K562 (cell line): ENCODE results near the gene FSTL4. TPM values are rescaled to one million over a fixed set of nuclear protein-coding genes. Genes with fewer than 3 reads are reported as not detected.

ENCODE experiments used
- ARID1B ChIP-seq: fragments of 450-650 bp; IDR thresholded peaks from 2 replicates; pipeline ENCODE4 v1.6.1; 2016; ENCODE audit warnings: antibody characterized with exemption, mild to moderate bottlenecking, inconsistent platforms
- CCNT2 ChIP-seq: IDR thresholded peaks from 2 replicates; pipeline ENCODE4 v1.6.1; 2011; ENCODE audit warnings: borderline replicate concordance, low read depth, mild to moderate bottlenecking, moderate library complexity, mixed read lengths, low read length; ENCODE audit not compliant: insufficient read length; ENCODE audit errors: extremely low read depth
- DDX20 ChIP-seq: fragments of 450-650 bp; IDR thresholded peaks from 2 replicates; pipeline ENCODE4 v1.6.1; 2016; ENCODE audit warnings: missing genetic modification characterization, low read depth, mild to moderate bottlenecking, missing compliant biosample characterization, moderate library complexity
- ERF ChIP-seq: fragments of 450-650 bp; formaldehyde crosslinking; IDR thresholded peaks from 2 replicates; pipeline ENCODE4 v1.4.0; 2020; ENCODE audit warnings: mild to moderate bottlenecking, mixed read lengths
- EWSR1 ChIP-seq: fragments of 450-650 bp; IDR thresholded peaks from 2 replicates; pipeline ENCODE4 v1.6.1; 2018; ENCODE audit warnings: borderline replicate concordance, mild to moderate bottlenecking, low read depth, moderate library complexity; ENCODE audit not compliant: partially characterized antibody
- FOSL1 ChIP-seq: fragments of 200-800 bp; sonication (Bioruptor generic); conservative IDR thresholded peaks from 2 replicates; pipeline ENCODE4 v1.6.1; 2016; ENCODE audit warnings: missing genetic modification characterization, missing compliant biosample characterization
- MEF2D ChIP-seq: conservative IDR thresholded peaks from 2 replicates; pipeline ENCODE4 v1.6.1; 2016; ENCODE audit warnings: low read depth, missing genetic modification characterization, missing compliant biosample characterization
- PHB2 ChIP-seq: fragments of 450-650 bp; IDR thresholded peaks from 2 replicates; pipeline ENCODE4 v1.6.1; 2017; ENCODE audit warnings: low read depth
- POLR2AphosphoS2 ChIP-seq: IDR thresholded peaks from 2 replicates; pipeline ENCODE4 v1.6.1; 2012; ENCODE audit warnings: low read length, improper control_type of control experiment
- SPI1 ChIP-seq: IDR thresholded peaks from 2 replicates; pipeline ENCODE4 v1.6.1; 2011; ENCODE audit warnings: low read depth, low read length, control low read depth, borderline replicate concordance
- ZBTB1 ChIP-seq: sonication (generic); formaldehyde crosslinking; IDR thresholded peaks from 2 replicates; pipeline ENCODE4 v1.8.1; 2023; ENCODE audit warnings: missing genetic modification reagents, low read depth, mild to moderate bottlenecking, borderline replicate concordance
- ZKSCAN3 ChIP-seq: fragments of 250-450 bp; sonication (Bioruptor Pico); IDR thresholded peaks from 2 replicates; pipeline ENCODE4 v1.4.0; 2020
- ZNF785 ChIP-seq: fragments of 250-450 bp; sonication (Bioruptor Pico); IDR thresholded peaks from 2 replicates; pipeline ENCODE4 v1.4.0; 2020; ENCODE audit warnings: mild to moderate bottlenecking
- ZNF79 ChIP-seq: fragments of 250-450 bp; sonication (Bioruptor Pico); IDR thresholded peaks from 2 replicates; pipeline ENCODE4 v1.4.0; 2020; ENCODE audit warnings: low read depth, mild to moderate bottlenecking, moderate library complexity
- polyA plus RNA-seq, 8 experiments: library from polyadenylated mRNA; depleted of rRNA in 4 of 8; stranded (reverse) in 5 of 8; unstranded in 3 of 8; fragments of >200 nt; fragmentation: Nextera tagmentation in 2 of 8; fragmentation: Illumina TruSeq in 1 of 8; extraction: Ambion mirVana in 2 of 8; extraction: Trizol in 1 of 8; gene quantifications; 2 replicates each; pipeline versions ENCODE4 v1.2.1 to v1.2.3, GENCODE V29; 2011 to 2014; ENCODE audit warnings: inconsistent platforms in 1 of 8, missing spikeins in 1 of 8
- total RNA-seq, 7 experiments: library from RNA; depleted of rRNA in 6 of 7; stranded (reverse); fragments of >200 nt in 6 of 7; fragmentation: Illumina TruSeq in 2 of 7; extraction: Trizol in 2 of 7; gene quantifications; 2 replicates each; pipeline versions ENCODE4 v1.2.1 to v1.2.3, GENCODE V29; 2011 to 2021; ENCODE audit warnings: low replicate concordance in 1 of 7
- TF ChIP-seq, protein P1 (sequence below): fragments of 450-650 bp; formaldehyde crosslinking; IDR thresholded peaks from 2 replicates; pipeline ENCODE4 v1.4.0; 2020; ENCODE audit warnings: mild to moderate bottlenecking, mixed read lengths
- TF ChIP-seq, protein P2 (sequence below): fragments of 450-650 bp; formaldehyde crosslinking; IDR thresholded peaks from 2 replicates; pipeline ENCODE4 v1.4.0; 2022; ENCODE audit warnings: missing genetic modification characterization
- TF ChIP-seq, protein P3 (sequence below): fragments of 450-650 bp; IDR thresholded peaks from 2 replicates; pipeline ENCODE4 v1.6.1; 2018; ENCODE audit not compliant: partially characterized antibody
- TF ChIP-seq, protein P4 (sequence below): fragments of 250-450 bp; sonication (Bioruptor Pico); IDR thresholded peaks from 2 replicates; pipeline ENCODE4 v1.5.1; 2021; ENCODE audit warnings: mild to moderate bottlenecking

Gene FSTL4
- total and polyA plus RNA-seq, 9 of the 15 experiments (the other 6 are each of a cell fraction or from before 2014, with no cell fraction given): 0.08 to 0.18 (median 0.10) TPM; not detected in 5

DNA sequence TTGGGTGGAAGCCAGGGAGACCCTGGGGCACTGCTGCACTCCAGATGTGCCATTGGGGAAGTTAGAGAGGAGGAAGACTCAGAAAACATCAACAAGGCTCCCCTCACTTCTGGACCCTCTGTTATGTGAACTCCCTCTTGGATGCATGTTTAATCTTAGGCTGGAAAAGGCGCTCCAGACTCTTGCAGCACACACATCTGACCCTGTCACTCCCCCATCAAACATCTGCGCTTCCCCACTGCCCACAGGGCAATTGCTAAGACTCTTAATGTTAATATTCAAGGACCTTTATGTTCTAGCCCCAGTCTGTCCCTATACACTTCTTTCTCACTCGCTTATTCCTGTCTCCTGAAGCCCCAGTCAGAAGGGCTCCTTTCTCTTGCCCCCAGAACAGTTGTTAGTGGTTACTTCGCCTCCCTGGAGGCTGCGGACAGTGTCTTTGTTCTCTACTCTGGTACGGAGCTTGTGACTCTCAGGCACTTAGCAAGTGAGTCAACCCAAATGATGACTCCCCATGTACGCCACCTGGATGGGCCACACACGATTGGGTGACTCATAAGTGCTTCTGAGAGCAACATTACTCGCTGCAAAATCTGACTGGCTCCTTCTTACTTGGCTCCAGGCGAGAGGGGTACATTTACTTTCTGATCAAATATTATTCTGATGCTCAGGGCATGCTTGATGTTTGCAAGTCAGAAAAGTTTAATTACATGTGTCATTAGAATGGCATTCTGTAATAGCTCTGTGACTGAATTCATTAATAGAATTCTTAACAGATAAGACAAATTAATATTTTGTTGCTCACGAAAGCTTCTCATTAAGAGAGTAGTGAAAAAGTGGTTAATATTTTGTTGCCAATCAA, 366.9 kb downstream of the FSTL4 start (continued):
- TF ChIP-seq, protein P1, sequence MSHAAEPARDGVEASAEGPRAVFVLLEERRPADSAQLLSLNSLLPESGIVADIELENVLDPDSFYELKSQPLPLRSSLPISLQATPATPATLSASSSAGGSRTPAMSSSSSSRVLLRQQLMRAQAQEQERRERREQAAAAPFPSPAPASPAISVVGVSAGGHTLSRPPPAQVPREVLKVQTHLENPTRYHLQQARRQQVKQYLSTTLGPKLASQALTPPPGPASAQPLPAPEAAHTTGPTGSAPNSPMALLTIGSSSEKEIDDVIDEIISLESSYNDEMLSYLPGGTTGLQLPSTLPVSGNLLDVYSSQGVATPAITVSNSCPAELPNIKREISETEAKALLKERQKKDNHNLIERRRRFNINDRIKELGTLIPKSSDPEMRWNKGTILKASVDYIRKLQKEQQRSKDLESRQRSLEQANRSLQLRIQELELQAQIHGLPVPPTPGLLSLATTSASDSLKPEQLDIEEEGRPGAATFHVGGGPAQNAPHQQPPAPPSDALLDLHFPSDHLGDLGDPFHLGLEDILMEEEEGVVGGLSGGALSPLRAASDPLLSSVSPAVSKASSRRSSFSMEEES (CRISPR knock-in tag): no peak
- TF ChIP-seq, protein P2, sequence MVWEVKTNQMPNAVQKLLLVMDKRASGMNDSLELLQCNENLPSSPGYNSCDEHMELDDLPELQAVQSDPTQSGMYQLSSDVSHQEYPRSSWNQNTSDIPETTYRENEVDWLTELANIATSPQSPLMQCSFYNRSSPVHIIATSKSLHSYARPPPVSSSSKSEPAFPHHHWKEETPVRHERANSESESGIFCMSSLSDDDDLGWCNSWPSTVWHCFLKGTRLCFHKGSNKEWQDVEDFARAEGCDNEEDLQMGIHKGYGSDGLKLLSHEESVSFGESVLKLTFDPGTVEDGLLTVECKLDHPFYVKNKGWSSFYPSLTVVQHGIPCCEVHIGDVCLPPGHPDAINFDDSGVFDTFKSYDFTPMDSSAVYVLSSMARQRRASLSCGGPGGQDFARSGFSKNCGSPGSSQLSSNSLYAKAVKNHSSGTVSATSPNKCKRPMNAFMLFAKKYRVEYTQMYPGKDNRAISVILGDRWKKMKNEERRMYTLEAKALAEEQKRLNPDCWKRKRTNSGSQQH (CRISPR knock-in tag): no peak
- TF ChIP-seq PHB2 (no peak), ZNF79 (CRISPR knock-in tag) (no peak), CCNT2 (no peak), ARID1B (peak; percentile 79), DDX20 (no peak), ZKSCAN3 (CRISPR knock-in tag) (no peak), ZNF785 (CRISPR knock-in tag) (no peak), EWSR1 (no peak), FOSL1 (tag) (peak; percentile 98), MEF2D (no peak), ZBTB1 (no peak), ERF (CRISPR knock-in tag) (no peak), SPI1 (no peak), POLR2AphosphoS2 (no peak)
- TF ChIP-seq, protein P3, sequence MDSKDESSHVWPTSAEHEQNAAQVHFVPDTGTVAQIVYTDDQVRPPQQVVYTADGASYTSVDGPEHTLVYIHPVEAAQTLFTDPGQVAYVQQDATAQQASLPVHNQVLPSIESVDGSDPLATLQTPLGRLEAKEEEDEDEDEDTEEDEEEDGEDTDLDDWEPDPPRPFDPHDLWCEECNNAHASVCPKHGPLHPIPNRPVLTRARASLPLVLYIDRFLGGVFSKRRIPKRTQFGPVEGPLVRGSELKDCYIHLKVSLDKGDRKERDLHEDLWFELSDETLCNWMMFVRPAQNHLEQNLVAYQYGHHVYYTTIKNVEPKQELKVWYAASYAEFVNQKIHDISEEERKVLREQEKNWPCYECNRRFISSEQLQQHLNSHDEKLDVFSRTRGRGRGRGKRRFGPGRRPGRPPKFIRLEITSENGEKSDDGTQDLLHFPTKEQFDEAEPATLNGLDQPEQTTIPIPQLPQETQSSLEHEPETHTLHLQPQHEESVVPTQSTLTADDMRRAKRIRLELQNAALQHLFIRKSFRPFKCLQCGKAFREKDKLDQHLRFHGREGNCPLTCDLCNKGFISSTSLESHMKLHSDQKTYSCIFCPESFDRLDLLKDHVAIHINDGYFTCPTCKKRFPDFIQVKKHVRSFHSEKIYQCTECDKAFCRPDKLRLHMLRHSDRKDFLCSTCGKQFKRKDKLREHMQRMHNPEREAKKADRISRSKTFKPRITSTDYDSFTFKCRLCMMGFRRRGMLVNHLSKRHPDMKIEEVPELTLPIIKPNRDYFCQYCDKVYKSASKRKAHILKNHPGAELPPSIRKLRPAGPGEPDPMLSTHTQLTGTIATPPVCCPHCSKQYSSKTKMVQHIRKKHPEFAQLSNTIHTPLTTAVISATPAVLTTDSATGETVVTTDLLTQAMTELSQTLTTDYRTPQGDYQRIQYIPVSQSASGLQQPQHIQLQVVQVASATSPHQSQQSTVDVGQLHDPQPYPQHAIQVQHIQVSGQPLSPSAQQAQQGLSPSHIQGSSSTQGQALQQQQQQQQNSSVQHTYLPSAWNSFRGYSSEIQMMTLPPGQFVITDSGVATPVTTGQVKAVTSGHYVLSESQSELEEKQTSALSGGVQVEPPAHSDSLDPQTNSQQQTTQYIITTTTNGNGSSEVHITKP: peak; percentile 12
- TF ChIP-seq, protein P4, sequence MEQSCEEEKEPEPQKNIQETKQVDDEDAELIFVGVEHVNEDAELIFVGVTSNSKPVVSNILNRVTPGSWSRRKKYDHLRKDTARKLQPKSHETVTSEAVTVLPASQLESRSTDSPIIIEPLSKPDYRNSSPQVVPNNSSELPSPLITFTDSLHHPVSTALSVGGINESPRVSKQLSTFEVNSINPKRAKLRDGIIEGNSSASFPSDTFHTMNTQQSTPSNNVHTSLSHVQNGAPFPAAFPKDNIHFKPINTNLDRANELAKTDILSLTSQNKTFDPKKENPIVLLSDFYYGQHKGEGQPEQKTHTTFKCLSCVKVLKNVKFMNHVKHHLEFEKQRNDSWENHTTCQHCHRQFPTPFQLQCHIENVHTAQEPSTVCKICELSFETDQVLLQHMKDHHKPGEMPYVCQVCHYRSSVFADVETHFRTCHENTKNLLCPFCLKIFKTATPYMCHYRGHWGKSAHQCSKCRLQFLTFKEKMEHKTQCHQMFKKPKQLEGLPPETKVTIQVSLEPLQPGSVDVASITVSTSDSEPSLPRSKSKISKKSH (CRISPR knock-in tag): no peak
